ENCODE data around the gene IL31RA.
"Not testable (repeated sequence)": the region's sequence is repeated elsewhere in the genome, so short reads cannot be mapped to it uniquely, and the experiment has no call there.

Gene IL31RA

DNA sequence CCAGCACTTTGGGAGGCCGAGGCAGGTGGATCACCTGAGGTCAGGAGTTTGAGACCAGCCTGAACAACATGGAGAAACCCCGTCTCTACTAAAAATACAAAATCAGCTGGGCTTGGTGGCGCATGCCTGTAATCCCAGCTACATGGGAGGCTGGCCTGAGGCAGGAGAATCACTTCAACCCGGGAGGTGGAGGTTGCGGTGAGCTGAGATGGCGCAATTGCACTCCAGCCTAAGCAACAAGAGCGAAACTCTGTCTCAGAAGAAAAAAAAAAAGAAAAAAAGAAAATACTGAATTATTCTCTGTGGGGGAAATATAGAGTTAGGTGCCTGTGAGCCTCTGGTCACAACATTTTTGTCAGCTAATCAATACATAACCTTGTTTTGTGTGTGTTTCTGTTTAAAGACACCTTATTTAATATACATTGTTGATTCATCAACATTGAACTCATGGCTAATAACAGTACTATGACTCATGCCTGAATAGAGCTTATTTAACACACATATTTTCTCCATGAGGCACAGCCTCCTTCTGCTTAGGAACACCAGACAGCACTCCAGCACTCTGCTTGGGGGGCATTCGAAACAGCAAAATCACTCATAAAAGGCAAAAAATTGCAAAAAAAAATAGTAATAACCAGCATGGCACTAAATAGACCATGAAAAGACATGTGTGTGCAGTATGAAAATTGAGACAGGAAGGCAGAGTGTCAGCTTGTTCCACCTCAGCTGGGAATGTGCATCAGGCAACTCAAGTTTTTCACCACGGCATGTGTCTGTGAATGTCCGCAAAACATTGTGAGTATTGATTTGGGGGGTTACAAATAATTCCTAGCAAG is at the start of gene IL31RA:
IL31RA (plus strand) TSS at position 519 of the 836 bp plus-strand sequence; CDS start at position 733, 214 bp downstream.
- DNase-seq: no peak

DNA sequence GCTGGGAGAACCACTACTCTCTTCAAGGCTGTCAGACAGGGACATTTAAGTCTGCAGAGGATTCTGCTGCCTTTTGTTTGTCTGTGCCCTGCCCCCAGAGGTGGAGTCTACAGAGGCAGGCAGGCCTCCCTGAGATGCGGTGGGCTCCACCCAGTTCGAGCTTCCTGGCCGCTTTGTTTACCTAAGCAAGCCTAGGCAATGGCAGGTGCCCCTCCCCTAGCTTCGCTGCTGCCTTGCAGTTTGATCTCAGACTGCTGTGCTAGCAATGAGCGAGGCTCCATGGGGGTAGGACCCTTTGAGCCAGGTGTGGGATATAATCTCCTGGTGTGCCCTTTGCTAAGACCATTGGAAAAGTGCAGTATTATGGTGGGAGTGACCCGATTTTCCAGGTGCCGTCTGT is 42.3 kb upstream of the IL31RA start:
- not testable (repeated sequence) for DNase-seq

DNA sequence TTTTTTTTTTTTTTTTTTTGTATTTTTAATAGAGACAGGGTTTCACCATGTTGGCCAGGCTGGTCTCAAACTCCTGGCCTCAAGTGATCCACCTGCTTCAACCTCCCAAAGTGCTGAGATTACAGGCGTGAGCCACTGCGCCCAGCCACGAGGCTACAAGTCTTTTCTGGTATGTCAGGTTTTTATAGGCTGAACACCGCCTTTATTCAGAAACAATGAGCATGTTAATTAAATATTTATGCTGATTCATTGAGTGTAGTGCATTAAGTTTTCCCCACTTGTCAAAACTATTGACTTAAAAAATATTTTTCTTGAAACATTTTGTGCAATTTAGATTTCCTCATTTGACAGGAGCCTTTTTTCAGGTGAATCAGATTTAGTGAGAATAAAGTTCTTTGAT is 35.2 kb upstream of the IL31RA start:
- DNase-seq: not testable (repeated sequence)

DNA sequence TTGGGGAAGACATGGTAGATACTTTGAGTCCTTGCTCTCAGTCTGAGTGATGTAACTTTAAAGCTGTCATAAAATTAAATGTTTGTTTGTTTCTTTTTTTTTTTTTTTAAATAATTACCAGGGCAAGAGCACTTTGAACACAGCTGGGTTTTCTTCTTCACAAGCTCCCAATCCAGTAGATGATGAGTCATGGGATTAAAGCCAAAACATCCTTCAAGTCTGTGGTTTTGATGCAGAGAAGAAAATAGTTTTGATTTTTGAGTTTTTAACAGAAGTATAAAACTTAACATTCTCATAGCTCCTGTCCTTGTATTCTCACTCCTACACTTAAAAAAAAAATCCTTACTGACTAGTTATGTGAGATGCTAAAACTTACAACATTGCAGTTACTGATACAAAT is 34.8 kb upstream of the IL31RA start:
- DNase-seq: no peak

DNA sequence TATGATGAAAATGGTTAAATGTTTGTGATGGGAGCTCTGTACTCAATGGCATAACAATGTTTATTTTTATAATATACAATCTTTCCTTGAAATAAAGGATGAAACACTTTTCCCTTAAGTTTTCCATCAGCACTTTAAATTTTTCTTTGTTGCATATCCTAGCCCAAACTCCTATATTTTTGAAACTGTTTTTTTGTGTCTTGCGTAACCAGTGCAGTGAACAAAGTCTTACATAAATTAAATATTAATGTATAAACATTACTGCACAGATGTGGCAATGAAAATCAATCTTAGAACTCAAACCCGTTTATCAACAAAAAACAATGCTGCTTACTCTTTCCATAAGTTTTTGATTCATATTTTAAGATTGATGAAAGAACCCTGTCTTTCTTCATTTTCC is 34.1 kb upstream of the IL31RA start:
- no peak for DNase-seq

DNA sequence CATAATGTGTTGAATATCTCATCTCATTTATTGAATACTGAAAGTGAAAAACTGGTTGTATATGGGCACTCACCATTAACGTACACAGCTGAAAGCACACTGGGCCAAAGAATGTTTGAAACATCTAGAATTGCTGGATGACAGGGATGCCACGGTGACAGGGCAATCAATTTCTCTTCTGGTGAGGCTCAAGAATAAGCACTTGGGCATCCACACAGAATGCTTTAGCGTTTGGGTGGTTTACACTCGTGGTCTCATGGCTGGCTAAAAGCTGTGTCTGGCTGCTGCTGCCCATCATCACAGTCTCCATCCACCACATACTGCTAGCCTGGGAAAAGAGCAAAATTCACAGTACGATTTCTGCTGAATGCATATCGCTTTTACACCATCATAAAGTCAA is 30.7 kb upstream of the IL31RA start:
- DNase-seq: no peak

DNA sequence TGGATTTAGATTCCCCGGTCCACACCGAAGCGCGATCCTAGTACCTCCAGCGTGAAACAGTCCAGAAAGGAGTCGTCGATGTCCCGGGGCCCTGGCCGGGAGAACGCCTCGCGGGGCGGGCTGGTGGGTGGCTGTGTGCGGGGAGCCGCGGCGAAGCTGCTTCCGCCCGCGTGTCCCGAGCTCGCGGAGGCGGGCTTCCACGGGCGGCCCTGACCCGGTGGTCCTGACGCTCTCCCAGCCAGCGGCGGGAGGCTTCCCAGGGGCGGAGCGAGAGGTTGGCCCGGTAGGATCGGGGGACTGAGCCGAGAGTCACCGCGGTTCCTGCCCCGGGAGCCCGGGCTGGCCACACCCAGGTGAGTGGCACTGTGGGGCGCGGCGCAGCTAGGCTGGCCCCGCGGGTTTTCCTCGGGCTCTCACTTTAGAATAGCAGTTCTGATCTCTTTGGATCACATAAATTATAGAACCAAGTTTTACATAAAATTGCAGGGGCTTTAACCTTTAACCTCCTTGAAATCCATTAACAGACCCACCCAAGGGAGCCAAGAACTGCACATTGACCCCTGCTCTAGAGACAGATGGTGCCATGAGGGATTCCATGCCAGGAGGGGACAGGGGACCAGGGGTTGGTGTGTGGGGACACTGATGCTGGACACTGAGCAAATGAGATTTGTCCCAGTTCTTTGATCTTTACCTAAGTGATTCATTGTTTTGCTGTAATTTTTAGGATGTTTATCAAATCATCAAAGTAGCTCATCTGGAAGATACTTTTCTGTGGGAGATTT is 29.2 kb upstream of the IL31RA start:
- DNase-seq: no peak

DNA sequence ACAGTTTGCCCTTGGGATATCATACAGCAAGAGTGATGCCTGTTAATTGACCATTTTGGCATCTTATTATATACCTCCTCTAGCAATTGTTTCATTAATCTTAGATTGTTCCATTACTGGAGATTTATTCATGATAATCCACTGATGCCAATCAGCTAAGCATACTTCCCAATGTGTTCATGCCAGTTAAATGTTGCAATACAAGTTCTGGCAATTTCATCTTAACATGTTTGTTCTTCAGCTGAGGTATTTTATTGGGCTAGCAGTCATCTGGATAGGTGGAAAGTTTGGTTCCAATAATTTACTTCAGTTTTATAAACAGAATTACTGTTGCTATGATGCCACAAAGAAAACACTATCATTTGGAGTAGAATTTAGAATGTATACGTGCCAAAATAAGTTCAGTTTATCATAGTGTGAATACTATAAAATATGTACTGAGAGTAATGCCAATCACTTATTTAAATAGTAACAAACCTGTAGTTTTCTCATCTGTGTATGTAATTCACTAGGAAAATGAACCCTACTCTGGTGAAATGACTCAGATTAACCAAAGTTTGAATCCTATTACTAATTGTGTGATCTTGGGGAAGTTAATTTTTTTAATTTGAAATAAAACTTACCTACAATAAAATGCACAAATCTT is 27.9 kb upstream of the IL31RA start:
- no peak for DNase-seq

DNA sequence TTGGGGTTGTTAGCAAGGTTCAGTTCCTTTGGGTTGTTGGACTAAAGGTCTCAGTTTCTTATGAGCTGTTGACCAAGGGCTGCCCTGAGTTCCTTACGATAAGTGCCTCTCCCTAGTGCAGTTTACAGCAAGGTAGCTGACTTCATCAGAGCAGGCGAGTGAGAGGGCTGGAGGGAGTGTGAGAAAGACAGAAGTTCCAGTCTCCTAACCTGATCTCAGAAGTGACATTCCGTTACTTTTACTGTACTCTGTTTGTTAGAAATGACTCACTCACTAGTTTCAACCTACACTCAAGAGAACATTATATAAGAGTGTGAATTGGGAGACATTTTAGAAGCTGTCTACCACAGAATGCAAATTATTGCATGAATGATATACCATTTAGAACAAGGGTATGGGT is 21.2 kb upstream of the IL31RA start:
- DNase-seq: no peak

DNA sequence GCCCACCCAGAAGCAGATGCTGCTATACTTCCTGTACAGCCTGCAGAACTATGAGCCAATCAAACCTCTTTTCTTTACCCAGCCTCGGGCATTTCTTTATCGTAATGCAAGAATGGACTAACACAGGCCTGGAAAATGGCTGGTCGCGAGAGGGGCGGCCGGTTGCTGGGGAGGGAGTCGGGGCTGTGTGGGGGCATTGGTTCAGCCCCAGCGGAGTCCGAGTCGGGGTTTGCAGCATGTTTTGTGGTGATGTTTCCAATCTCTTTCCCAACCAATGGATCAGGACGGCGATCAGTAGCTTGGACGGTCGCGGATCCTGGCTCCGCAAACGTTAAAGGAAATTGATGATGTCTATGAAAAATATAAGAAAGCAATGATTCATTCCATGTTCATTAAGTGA is 18.7 kb upstream of the IL31RA start:
- no peak for DNase-seq

DNA sequence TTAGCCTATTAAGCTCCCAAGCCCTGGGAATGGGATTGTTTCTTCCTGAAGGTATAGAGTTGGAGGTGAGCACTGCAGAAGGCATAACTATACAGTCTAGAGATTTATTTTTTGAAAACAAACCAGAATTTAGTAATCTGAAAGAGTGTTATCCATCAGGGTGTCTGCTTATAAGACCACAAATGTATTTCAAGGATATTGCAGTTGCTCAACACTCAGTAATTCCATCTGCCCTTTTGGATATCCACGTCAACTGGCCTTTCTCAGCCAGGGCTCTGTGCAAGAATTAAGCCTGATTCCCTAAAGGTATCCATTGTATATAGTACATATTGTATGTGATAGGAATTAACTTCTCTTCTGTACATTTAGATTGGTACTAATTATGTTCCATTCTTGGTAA is 15.0 kb upstream of the IL31RA start:
- DNase-seq: no peak

DNA sequence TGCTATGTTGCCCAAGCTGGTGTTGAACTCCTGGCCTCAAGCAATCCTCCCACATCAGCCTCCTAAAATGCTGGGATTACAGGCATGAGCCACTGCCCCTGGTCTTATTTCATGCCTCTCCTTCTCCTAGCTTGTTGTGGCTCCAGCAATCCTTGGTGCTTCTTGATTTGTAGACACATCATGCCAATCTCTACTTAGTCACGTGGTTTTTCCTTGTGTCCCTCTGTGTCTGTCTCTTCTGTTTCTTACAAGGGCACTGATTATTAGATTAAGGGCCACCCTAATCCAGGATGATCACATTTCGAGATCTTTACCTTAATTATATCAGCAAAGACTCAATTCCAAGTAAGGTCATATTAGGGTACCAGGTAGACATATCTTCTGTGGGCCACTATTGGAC is 9.2 kb upstream of the IL31RA start:
- DNase-seq: no peak

DNA sequence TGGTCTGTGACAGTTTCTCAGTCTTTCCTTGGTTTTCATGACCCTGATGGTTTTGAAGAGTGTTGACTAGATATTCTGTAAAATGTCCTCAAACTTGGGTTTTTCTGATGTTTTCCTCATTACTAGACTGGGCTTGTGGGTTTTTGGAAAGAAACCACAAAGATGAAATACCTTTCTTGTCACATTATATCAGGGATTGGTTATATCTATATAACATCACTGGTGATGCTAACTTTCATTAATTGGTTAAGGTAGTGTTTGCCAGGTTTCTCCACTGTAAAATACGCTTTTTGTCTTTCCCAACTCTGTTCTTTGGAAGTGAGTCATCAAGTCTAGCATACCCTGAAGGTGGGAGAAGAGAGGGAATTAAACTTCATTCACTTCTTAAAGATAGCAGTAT is 3.3 kb upstream of the IL31RA start:
- no peak for DNase-seq

DNA sequence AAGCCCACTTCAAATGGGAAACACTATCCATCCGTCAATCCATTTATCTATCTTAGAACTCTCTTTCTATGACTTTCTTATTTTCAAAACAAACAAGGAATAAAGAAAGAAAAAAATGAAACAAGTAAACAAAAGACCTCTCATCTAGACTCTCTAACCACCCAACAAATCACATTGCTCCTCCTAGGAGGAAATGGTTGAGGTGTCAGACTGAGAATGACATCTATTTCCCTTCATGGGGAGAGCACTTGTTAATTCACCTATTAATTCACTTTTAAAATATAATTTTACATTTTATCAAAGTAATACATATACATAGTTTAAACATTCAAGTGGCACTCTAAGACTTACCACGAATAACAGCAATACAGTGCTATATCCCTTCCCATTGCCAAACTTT is 2.4 kb upstream of the IL31RA start:
- no peak for DNase-seq

DNA sequence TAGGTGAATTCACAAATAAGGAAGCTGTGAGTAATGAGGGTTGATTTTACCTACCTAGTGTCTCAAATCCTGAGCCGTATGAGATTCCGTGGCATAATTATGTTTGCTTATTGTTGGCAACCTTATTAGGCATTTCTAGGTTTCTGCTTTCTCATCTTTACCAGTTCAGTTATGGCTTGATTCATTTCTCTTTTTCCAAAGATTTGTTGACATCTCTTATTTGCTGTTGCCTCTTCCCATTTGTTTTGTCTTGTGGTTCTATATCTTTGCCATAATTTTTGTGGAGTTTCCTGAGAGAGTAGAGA is 470 bp downstream of the IL31RA start:
- no peak for DNase-seq

DNA sequence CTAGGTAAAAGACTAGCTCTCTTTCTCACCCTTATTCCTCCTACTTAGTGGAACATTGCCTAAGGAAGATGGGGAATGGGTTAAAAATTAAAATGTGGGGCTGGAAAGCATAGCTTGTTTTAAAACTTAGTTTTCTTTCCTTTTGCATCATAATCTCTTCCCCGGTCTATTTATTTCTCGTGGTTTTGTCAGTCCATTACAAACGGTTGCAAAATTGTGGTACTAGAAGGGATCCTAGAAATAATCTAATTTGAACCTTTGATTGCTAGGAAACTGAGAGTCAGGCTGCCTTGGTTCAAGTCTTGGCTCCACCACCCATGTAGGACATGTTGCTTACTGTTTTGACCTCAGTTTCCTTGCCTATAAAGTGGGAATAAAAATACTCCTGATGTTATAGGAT is 1.3 kb downstream of the IL31RA start:
- no peak for DNase-seq

DNA sequence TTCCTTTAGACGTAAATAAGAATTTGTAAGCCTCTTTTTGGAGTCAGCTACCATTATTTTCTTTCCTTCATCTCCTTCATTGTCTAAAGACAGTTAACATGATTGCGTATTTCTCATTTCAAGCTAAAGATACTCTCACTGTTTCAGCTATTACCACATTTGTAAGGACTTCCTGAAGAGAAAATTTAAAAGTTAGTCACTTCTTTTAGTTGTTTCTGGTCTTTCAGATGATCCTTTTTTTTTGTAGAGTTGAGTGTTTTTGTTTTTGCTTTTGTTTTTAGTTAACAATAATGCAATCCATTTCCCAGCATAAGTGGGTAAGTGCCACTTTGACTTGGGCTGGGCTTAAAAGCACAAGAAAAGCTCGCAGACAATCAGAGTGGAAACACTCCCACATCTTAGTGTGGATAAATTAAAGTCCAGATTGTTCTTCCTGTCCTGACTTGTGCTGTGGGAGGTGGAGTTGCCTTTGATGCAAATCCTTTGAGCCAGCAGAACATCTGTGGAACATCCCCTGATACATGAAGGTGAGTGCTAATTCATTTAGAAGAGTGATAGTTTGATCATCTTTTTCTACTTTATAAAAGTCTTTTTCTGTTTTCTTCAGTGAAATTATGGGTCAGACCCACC is 2.0 kb downstream of the IL31RA start:
- DNase-seq: no peak

DNA sequence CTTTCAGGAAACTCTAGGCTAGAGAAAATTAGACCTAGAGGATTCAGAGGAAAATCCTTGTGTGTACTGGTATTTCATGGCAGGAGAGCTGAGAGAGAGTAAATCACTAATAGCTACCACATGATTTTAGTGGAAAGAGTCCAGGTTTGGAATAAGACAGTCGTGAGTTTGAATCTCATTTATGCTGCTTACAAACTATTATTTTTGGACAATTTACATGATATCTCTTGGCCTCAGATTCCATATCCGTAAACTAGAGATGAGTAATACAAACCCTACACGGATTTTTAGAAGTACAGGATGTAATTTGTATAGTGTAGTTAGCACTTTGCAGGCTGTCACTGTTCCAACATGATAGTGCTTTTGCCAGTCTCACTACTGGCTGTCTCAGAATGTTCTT is 2.7 kb downstream of the IL31RA start:
- DNase-seq: no peak

DNA sequence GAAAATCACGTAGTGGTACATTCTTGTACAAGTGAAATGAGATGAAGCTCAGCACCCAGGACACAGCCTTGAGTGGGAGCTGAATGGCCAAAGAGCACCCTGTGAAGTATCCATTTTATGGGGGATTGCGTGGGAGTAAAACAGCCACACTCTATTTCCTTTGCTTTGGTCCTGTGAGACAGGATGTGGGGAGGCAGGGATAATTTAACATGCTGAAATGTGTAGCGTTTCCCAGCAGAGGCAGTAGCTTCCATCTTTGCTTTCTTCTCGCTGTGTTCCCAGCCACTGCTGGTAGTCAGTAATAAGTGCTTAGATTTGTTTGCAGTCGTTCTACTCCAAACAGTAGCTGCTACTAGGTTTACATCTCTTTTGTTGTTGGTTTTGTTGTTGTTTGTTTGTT is 4.4 kb downstream of the IL31RA start:
- DNase-seq: no peak

DNA sequence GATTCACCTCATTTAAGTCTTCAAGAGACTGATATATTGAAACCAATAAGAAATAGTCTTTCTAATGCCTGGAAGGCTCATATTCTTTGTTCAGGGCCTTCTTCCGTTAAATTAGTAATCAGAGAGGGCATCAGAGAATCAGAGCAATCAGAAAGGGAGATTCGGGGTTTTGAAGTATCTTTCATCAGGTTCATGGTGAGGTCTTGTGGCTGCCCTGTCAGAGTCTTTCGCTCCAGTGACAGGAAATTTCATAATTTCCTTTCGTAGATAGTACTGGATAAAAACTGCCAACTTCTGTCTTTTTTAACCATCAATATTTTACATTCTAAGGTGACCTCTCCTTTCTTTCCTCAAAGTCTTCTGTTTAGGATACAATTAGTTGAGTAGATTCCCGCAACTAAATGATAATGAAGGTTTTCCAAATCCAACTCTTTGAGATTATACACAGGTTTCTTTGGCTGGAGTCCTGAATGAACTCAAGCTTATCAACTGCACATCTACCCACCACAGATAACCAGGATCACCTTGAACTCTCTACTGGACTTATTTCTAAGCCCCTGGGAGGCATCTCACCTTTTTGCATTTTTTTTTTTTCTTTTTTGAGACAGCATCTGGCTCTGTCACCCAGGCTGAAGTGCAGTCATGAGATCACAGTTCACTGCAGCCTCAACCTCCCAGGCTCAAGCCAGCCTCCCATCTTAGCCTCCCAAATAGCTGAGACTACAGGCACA is 5.5 kb downstream of the IL31RA start:
- DNase-seq: no peak

DNA sequence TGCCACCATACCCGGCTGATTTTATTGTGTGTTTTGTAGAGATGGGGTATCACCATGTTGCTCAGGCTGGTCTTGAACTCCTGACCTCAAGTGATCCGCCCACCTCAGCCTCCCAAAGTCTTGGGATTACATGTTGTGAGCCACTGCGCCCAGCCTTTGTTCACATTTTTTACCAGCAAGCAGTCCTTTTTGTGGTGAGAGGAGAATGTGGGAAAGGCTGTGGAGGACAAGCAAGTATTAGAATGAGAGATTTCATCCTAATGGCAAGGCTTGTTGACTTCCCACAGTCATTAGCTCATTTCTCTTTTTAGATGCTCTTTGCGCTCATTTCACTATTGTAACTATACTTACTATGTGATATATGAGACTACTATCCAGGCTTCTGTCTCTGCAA is 6.1 kb downstream of the IL31RA start:
- DNase-seq: no peak

DNA sequence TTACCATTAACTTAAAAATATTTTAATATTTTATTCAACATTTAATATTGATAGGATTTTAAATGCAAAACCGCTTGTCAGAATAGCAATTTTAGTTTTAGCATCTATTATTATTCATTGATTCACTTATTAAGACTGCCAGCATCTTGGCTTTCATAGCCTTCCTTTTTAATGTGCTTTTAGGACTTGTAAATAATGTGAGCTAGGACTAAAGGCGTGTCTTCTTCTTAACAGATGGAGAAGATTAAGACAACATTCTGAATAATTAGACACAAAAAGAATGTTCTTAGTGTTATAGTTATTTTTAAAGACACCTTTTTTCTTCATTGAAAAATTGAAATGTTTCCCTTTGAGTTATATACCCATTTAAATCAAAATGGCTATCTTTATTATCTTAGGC is 6.9 kb downstream of the IL31RA start:
- DNase-seq: no peak

DNA sequence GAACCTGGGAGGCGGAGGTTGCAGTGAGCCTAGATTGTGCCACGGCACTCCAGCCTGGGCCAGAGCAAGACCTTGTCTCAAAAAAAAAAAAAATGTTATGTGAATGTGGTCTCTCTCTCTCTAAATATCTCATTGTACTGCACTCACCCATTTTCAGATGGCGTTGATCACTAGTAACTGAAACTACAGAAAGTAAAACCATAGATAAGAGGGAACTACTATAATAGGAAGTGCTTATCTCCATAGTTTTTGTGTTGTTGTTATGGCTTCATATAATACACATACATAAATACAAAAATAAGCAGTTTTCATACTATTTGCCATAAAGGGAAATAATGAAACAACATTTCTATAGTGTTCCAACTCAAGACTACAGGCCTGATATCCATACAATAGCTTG is 9.1 kb downstream of the IL31RA start:
- no peak for DNase-seq
